ENCODE data around the gene NR2C2AP.

- TF ChIP-seq CTCF (IDR thresholded peaks at IDR 0.05; ENCODE audit: low read depth, low read length, poor library complexity, severe bottlenecking) (no peak), EZH2phosphoT487 (IDR thresholded peaks at IDR 0.05; ENCODE audit: borderline replicate concordance, low read length) (no peak)
These were observed 24.0 kb upstream of the NR2C2AP start for GRCh38 chr19:19227217-19227616.

Measured in DOHH2 (cell line).